ENCODE results near the gene YRDC.

The YRDC gene

DNA sequence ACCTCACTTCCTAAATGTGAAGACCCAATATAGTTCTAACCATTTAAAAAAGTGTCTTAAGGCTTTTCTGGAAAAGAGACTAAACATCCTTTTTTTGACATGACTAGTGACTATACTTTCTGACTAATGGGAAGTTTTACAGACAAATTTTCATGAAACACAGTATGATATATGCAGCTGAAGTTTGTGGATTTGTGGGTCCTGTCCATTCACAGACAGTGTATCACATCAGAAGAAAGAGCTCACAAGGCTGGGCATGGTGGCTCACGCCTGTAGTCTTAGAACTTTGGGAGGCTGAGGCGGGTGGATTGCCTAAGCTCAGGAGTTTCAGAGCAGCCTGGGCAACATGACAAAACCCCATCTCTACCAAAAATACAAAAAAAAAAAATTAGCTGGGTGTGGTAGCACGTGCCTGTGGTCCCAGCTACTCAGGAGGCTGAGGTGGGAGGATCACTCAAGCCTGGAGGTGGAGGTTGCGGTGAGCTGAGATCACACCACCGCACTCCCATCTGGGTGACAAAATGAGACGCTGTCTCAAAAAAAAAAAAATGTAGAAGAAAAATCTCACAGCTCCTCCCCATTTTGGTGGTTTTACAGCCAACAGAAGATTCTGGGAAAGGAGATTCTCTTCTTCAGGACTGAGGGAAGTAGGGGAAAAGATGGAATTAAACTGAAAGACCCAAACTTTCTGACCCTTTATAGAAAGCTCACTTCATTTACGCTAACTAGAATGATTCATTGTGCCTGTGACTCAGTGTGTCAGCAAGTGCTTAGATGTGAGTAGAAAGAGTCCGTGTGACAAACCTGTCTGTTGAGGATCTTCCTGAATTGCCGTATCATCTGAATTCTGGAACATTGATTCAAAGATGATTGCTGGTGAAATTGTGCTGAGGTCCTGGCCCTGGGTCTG, 15.2 kb upstream of the YRDC start:
- FAIRE-seq = no peak

GRCh38 chr1:37821481-37821880, 13.5 kb upstream of the YRDC start:
- no peak for FAIRE-seq

More for the DNA sequence above, 15.2 kb upstream of the YRDC start:
- DNase-seq (ENCODE audit: low spot score) = no peak

DNA sequence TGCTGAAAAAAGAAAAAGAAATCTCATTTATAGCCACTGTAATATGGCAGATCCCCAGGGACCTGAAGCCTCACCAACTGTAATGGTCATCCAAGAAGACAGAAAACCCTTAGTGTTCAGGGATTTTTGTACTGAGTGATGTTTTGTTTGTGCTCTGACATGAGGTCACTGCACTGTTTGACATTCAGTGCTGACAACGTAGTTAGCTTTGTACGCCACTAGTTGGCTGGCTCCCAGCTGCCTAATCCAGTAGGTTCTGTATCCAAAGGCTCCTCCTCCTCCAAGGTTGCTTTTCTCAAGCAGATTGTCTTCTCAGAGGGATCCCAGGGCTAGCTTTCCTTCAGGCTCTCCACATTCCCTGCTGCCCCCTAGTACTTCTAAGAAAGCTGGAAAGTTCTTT, 9.5 kb upstream of the YRDC start:
- no peak for DNase-seq (ENCODE audit: low spot score)

More at GRCh38 chr1:37821481-37821880, 13.5 kb upstream of the YRDC start:
- DNase-seq (ENCODE audit: low spot score) = no peak

DNA sequence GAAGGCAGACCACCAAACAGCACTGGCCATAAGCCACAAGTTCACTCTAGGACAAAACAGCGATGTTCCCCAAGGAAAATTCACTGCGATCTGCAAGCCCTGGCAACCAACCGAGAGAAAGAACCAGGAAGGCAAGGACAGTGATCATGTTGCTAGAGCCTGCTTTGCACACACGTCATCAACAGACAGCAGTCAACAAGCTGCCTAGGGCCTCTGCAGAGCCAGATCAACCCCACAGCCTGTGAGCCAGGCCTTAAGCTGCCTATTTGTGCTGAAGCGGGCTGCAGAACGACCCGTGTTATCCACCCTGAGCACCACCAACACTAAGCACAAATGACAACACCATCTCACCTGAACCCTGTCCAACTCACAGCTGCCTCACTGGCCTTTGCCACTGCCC, 6.2 kb upstream of the YRDC start:
- DNase-seq (ENCODE audit: low spot score) = no peak
- FAIRE-seq = no peak

More for the DNA sequence above, 9.5 kb upstream of the YRDC start:
- FAIRE-seq = no peak

DNA sequence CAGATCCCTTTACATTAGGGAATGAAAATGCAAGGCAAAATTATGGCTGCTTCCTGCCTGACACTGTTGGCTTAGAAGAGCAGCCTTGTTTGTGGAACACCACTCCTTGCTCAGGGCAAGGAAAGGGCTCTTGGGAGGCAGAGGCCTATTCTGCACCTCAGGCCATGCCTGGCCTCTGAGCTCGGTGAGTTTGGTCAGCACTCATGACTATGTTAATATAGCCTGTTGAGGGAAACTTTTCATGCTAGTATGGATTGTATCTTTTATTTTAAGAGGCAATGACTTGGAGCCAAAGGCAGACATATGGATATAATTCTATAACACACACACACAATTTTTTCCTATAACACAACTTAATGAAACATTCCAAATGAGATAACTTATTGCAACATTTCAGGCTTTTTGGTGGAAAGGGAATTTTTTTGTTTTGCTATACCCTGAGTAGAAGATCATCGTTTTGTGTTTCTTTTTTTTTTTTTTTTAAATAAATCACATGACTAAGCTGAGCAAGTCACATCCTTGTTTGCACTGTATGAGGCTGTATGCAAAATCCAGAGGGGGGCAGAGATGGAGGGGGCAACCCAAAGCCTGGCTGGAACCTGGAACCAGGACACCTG, 5.6 kb upstream of the YRDC start:
- FAIRE-seq (no peak), DNase-seq (ENCODE audit: low spot score) (no peak)

DNA sequence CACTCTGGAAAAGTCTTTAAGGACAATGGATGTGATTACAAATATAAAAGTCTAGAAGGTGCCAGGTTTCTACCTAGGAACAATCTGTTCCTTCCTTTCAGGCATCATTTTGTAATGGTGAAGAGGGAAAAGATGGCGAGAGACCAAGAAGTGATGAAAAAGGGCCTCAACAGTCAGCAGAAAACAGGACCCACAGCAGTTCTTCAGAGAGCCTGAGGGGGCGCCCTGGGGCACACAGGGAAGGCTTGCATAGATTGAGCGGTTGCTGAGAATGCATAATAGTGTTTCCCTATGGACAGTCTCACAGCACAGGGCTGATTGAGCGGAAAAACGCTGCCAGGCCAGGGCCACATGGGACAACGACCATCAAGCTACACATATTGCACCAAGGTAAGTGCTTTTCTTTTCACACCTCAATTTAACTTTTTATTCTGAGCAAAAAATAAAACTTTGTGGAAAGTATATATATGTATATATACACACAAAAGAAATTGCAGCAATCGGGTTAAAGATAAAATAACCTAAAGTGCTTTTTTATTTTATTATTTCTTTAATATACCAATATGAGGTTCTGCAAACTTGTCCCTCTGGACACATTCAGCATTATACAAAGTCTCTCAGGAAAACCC, 3.1 kb upstream of the YRDC start:
- FAIRE-seq (no peak), DNase-seq (ENCODE audit: low spot score) (peak; percentile 67)

GRCh38 chr1:37809942-37810341, 1.9 kb upstream of the YRDC start:
- no peak for FAIRE-seq
- DNase-seq (ENCODE audit: low spot score) = no peak

GRCh38 chr1:37808369-37809319, 636 bp upstream of the YRDC start:
- DNase-seq (ENCODE audit: low spot score) = peak; percentile 87
- FAIRE-seq = no peak

DNA sequence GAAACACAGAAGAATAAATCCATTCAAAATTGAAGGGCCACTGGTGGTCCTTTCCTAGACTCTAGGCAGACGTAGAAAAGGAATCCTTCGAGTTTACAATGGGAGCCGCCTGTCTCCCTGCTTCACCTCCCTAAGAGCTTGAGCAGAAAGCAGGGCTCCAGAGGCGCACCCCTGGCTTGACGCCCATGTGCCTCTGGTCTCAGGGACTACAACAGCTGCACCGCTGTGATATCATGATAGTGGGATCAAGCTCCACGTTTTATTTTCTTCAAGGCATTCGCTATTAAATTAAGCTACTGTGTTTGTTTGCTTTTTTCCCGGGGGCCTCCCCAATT, 821 bp downstream of the YRDC start:
- FAIRE-seq (no peak), DNase-seq (ENCODE audit: low spot score) (peak; percentile 11)

- no peak for FAIRE-seq
- DNase-seq (ENCODE audit: low spot score) = no peak
Measured at GRCh38 chr1:37802439-37802838, 5.6 kb downstream of the YRDC start.

DNA sequence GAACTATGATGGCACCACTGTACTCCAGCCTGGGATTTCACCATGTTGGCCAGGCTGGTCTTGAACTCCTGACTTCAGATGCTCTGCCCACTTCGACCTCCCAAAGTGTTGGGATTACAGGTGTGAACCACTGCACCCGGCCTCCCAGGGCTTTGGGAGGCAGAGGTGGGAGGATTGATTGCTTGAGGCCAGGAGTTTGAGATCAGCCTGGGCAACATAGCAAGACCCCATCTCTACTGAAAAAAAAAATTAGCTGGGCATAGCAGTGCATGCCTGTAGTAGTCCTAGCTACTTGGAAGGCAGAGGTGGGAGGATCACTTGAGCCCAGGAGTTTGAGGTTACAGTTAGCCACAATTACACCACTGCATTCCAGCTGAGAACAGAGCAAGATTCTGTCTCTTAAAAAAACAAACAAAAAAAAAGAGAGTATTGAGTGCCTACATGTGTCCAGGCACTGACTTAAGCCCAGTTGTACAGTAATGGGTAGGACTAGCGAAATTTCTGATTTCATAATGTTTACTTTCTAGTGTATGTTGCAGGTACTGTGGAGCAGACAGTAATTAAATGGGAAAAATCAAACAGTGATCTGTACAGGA, 10.2 kb downstream of the YRDC start:
- FAIRE-seq (no peak), DNase-seq (ENCODE audit: low spot score) (no peak)

DNA sequence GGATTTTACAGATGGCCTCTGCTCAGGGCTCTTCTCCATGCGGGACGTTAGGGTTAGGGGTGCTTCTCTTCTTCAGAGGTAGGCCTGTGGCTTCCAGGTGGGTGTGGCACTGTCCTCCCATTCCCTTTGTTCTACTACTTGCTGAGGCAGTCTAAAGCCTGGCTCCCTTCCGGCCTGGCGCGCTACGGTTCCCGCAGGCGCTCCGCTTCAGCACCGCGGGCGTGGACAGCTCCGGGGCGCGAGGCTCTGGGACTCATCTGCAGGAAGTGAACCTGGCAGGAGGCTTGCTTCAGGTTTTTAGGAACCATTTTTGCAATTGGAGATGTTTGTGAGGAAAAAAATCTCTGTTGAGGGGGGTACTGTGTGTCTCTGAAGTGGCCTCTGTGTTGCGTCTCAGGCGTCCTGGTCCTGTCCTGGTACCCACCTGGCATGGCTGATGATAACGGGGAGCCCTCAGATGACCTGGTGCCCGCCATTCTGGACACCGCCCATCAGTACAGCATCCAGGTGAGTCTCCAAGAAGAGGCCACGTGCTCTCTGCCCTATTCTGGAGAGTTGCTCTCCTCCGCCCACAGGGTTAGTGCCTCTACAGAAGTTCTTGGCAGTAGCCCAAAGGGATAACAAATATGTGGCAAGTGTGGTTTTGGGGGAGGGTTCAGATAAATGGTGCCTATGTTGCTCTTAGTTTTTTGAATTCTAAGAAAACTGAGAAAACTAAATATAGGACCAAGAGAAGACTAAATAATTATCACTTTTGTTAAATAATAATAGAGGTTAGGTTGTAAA, 12.5 kb downstream of the YRDC start:
- FAIRE-seq = no peak

DNA sequence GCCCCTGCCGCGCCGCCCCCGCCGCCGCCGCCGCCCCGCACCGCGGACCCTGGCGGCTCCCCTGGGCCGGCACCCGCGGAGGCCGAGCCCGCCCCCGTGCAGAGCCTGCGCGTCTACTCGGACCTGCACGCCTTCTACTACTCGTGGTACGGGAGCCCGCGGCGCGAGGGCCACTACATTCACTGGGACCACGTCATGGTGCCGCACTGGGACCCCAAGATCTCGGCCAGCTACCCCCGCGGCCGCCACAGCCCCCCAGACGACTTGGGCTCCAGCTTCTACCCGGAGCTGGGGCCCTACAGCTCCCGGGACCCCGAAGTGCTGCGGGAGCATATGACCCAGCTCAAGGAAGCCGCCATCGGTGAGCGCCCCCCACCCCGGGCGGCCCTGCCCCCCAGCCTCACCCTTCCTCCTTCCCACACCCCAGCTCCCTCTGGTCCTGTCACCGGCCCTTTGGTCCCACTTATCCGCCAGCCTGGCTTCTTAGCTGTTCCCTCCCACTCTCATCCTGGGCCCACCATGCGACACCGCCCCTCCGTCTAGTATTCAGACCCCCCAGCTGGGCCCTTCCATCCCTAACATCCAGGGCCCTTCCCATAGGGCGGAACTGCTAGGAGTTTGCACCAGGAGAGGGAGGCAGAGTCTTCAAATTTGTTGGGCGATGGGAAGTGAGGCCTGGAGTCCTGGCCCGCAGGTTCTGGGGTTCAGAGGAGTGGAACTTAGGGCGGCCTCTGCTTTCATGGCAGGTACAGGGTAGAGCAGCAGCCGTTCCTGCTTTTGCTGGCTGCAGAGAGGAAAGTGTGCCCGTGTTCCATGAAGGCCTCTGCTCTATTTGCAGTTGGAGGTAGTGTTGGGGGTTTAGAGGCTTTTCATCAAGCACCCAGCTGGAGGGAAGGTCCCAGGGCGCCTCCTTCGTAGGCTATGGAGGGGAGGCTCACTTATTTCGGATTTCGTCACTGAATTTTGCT, 13.4 kb downstream of the YRDC start:
- FAIRE-seq = no peak
- no peak for DNase-seq (ENCODE audit: low spot score)

More for the DNA sequence above, 12.5 kb downstream of the YRDC start:
- DNase-seq (ENCODE audit: low spot score) = peak; percentile 45

- FAIRE-seq = peak; percentile 74
Measured at GRCh38 chr1:37793773-37794371, 14.1 kb downstream of the YRDC start, which contains the start of gene MANEAL. Gene MANEAL, plus strand, starts transcription at chr1:37793847. Its CDS starts 336 bp downstream, at chr1:37794183.

DNA sequence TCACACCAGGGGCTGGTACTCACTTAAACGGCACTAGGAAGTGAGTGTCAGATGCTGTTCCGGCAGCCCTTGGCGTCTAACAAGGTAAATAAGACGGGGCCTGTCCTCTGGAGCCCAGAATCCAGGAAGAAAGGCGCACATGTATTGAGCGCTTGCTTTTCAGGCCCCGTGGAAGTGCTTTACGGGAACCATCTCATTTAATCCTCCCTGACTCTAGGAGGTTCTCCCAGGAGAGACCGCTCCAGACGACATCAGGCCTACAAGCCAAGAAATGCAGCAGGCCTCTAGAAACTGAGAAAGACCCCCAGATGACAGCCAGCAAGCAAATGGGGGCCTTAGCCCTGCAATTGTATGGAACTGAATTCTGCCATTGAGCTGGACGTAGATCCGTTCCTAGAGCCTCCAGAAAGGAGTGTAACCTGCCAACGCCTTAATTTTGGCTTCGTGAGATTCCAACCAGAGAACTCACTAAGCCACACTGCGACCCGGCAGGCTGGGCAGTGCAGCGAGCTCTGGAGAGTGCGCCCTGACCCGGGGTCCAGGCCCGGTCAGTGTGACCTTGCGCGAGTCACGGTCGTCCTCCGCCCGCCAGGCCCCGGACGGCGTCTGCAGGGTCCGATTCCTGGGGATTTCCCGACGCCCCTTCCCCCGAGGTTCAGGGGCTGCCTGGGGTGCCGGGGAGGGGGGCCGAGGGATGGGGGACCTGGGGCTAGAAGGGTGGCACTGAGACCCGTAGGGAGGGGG, 14.9 kb downstream of the YRDC start:
- FAIRE-seq (no peak), DNase-seq (ENCODE audit: low spot score) (peak; percentile 10)

More at GRCh38 chr1:37793773-37794371, 14.1 kb downstream of the YRDC start, which contains the start of gene MANEAL:
- DNase-seq (ENCODE audit: low spot score) = peak; percentile 81

DNA sequence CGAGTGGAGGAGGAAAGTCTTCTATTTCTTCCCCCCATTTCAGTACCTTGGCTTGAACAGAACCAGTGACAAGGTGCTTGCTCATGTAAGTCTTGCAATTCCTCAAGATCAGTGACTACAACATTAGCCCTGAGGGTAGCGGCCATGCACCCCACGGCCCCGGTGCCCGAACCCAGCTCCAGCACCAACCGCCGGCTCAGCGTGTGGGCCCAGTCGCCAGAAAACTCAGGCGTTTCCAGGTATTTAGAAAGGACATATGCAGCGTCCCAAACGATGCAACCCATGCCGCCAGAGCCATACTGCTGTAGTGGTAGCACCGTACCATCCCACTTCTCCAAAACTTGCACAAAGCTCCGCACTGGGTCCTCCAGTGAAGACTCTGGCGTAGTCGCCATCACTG, 25.5 kb downstream of the YRDC start:
- no peak for DNase-seq (ENCODE audit: low spot score)
- FAIRE-seq = no peak

GRCh38 chr1:37778654-37779053, 29.4 kb downstream of the YRDC start:
- DNase-seq (ENCODE audit: low spot score) (no peak), FAIRE-seq (no peak)
